Measurements from ENCODE around the gene PRKCQ.

The PRKCQ gene

DNA sequence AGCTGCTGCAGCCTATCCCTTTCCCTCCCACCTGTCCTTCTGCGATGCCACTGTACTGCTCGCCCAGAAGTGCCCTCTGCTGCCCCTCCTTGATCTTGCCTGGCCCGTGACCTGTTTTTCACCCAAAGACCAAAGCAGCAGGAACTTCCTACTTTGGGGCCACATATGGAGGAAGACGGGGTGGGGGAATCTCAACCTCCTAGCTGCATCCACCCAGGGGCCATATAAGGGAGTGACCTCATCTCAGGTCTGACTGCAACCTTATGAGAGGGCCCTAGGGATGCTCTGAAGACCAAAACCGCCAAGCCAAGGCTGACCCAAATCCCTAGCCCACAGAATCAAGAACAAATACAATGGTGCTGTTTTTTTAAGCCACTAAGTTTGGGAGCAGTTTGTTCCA, 15.7 kb downstream of the PRKCQ start:
- no peak for DNase-seq

- no peak for DNase-seq
These were observed 16.3 kb downstream of the PRKCQ start for GRCh38 chr10:6563731-6564130.

DNA sequence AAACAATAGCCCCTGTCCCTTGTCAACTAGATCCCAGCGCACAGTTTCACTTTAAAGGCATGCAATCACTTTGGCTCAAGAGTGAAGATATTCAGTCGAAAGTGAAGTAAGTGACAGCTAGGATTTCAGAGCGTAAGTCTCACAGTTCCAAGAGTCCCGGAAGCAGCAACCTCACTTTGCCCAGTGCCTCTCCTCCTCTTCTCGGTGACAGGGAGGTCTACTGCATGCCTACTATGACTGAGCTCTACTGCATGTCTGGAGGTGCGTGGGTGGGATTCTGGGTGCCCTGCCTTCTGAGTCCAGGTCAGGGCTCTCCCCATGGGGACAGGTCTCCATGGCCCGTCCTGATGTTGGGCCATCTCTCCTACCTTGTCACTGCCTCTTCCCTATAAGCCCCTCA, 17.0 kb downstream of the PRKCQ start:
- no peak for DNase-seq

DNA sequence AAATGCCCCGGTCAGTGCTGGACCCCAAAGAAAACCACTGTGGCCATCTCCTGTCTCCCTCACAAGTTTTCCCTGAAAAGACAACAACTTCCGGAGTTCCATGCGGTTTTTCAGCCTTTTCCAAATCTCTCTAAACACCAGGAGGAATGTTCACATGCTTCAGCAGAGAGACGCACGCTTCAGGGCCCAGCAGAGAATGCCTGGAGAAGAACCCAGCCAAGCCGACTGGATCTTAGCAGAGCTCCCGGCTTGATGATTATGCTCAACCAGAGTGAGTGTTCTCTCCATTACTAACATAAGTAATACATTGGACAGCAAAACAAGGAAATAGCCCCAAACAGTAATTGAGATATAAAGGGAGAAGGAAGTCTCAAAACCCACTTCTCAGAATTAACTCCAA, 17.9 kb downstream of the PRKCQ start:
- DNase-seq: no peak

DNA sequence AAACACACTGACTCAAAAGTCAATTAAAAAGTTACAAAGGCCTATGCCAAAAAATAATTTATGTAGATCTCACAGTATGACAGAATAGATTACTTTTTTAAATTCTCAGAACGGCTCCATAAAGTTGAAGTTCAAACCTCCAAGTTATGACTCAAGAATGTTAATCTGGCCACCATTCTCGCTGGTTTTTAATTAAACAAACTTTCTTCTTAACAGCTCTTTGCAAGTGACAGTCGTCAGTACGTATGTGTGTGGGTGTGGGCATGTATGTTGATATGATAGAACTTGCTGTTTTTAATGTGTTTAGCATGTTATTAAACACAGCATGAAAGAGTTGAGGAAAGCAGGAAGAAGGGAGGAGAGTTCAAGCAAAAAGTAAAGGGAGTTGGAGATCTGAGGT, 18.5 kb downstream of the PRKCQ start:
- no peak for DNase-seq

- DNase-seq: no peak
These were observed 21.2 kb downstream of the PRKCQ start for GRCh38 chr10:6558759-6559461.

- no peak for DNase-seq
These were observed 21.8 kb downstream of the PRKCQ start for GRCh38 chr10:6558272-6558671.

- no peak for DNase-seq
These were observed 26.1 kb downstream of the PRKCQ start for GRCh38 chr10:6553937-6554336.

DNA sequence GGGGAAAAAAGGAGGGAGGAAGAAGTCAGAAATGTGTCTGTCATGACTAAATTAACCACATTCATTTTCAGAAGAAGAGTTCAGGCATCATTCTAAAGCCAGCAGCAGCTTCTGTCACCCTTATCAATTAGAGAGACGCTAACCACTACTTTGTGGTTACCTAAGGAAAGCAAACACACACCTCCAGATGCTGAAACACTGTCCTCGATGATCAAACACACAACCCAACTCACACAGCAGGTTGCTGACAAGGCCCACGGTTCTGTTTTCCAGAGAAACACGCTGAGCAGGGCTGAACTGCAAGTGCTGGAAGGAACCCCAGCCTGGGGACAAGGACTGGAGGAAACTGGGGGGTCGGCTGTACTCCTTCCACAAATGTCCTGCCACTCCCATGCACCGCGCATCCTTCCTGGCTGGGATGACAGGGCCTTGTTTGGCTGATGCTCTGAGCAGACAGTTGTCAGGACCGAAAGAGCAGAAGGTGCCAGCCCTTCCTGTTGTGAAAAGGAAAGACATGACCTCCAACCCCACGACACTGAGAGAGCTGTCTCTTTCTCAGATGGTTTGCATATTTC, 36.6 kb downstream of the PRKCQ start:
- DNase-seq: no peak

DNA sequence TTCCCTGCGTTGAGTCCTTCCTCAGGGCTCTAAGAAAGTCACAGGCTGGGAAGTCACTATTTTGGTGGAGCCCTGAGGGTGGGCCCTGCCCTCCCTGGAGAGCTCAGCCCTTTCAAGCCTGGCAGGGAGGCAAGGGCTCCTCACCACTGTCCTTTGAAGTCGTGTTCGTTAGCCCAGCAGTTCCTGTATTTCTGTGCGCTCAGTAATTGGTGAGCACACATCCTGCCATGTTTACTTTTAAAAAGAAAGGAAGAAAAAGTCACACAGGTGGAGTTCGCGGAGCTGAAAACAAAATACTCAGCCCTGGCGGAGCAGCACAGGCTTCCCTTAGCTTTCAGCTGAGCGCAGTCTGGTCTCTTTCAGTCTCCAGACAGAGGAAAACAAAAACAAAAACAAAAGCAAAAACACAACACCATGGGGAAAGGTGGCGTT, 37.1 kb downstream of the PRKCQ start:
- DNase-seq: no peak

DNA sequence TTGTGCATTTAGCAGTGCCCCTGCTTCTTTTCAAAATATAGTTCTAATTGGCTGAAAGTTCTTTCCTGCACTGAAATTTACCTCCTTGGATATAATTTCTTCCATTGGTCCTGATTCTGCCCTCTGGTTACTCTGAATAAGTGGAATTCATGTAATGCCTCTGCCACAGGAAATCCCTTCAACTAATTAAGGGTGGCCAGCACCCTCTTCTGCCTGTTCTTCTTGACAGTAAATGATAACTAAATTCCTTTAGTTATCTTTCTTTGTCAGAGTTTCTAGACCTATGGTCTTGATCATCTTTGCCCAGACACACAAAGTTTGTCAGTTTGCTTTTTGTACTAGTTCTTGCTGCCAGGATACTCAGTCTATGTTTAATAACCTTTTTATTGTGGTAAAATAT, 40.2 kb downstream of the PRKCQ start:
- DNase-seq: no peak

DNA sequence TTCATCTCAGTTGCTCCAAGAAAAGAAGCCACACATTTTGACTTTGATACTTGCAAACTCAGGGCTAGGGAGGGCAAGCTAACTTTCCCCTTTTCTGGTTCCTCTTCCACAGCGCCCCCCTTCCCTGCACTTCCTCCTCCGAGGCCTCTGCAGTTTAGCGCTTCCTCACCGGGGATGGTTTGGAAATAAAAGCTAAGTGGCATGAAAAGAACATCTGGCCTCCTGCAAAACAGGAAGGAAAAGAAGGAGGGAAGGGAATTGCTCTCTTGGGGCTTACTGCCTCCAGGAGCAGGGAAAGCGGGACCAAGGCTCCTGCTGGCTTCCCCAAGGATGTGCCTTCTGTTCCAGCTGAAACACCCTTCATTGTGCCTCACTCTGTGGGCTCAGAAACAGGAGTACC, 42.3 kb downstream of the PRKCQ start:
- peak; percentile 0 for DNase-seq

DNA sequence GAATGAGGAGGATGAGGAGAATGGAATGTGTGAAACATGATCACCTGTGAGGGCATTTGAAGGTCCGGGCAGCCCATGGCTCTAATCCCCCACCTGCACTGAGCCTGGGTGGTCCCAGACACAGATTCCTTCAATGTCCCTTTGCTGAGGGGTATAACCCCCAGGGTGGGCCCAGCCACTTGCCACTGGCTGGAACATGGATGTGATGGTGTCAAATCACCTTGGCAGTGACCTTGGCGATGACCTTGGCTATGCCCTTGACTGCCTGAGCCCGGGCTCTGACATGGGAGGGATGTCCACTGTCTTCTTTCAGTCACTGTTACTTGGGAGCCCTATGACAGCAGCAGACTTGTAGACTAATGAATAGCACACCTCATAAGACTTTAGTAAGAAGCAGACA, 44.0 kb downstream of the PRKCQ start:
- no peak for DNase-seq

DNA sequence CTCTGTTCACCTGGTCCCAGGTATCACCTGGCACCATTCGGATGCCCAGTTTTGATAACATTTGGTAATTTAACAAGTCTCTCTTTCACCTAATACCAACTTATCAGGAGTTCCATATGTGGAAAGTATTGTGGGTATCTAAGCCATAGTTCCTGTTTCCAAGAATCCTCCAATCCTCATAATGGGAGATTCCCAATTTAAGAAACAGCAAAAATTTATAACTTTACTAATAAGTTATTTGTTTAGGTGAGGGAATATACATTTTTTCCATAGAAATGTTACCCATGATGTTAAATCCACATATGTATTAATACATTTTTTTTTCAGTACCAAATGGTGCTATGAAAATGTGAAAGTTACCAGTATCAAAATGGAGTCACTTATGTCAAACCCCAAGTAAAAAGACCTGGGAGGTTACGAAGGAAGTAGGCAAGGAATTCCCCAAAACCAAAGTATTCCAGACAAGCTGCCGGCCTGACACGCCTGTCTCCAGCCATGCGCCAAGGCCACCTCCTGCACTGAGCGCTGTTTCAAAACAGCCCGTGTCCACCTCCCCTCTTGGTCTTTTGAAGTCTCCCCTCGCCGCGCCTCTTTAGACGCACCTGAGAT, 44.8 kb downstream of the PRKCQ start:
- DNase-seq: no peak

GRCh38 chr10:6532321-6532720, 47.8 kb downstream of the PRKCQ start:
- DNase-seq: no peak

DNA sequence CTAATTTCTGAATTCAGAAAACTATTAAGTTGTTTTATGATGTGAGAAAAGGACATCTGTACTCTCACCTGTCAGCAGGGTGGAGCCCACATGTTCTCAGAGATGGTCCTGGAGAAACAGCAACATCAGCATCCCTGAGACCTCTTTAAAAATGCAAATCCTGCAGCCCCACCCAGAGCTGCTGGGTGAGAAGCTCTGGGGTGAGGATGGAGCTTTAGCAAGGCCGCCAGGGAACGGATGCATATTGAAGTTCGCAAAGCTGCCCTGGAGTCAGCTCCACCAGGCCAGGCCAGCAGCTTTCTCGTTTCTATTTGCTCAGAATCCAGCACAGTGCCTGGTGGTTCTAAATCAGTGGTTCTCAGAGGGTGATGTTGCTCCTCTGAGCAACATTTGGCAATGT, 49.1 kb downstream of the PRKCQ start:
- no peak for DNase-seq

GRCh38 chr10:6530211-6530840, 49.8 kb downstream of the PRKCQ start:
- DNase-seq: no peak

DNA sequence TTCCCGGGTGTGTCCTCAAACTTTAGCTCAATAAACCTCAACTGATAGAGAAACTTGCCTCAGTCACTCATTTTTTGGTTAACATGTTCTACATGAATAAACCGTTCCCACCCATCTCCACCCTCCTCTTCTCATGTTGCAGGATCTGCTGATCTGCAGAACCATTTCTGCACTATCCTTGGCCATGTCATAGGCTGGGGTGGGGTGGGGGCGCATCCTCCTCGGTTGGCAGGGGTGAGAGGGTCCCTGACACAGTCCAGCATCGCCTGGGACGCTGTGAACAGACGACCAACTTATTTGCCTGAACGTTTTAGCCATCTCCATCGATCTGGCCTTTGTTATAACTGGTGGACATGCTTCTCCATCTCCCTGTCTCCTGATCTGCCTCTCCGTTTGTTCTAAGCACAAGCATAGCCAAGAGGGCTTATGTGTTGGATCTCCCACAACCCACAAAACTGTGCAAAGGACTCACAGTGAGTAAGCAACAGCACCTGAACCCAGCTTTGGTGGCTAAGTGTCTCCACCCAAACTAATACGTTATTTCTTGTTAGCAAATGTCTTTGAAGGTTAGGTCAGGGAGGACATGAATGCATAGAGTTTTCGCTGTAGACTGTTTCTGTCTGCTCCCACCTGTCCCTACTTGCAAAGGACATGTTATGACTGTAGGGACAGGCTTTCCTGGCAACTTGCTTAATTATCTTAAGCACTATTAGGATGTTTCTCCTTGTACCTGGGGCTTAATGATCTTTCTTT, 51.7 kb downstream of the PRKCQ start:
- DNase-seq: no peak

DNA sequence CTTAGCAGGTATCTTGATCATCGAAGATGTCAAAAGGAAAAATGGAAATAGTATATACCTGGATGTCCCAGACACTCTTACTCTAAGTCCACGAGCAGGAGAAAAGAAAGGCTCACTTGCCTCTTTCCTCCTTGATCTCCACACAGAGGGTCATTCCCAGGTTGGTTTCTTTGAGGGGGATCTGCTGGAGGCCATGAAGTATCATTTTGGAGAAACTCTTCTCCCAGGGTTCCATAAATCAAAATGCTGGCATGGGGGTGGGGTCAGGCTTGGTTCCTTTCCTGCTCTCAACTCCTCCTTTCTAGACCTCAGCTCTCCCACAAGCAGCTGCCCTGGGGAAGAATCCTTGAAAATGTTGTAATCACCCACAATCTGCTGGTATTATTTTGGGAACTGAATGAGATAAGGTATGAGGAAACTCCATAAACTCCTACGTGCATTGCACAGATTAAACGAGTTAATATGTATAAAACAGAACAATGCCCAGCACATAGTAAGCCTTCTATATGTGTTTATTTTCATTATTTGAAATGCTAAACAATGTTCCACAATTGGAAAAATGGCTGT, 54.4 kb downstream of the PRKCQ start:
- no peak for DNase-seq

DNA sequence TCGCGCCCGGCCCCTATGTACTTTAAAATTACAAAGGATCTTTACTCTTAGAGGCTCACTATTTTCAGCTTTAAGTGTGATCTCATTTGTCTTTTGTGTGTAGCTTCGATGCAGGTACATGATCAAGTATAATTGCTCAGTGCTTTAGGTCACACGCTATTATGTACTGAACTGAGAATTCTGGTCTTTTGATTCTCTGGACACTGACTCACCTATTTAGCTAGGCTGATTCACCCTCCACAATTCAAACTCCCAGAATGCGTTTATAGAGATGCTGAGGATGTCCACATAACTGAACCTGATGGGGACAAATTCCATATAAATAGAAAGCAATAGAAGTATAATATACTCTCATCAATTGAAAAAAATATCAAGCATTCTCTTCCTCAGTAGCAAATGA, 57.8 kb downstream of the PRKCQ start:
- DNase-seq: no peak

GRCh38 chr10:6520138-6520537, 59.9 kb downstream of the PRKCQ start:
- no peak for DNase-seq

DNA sequence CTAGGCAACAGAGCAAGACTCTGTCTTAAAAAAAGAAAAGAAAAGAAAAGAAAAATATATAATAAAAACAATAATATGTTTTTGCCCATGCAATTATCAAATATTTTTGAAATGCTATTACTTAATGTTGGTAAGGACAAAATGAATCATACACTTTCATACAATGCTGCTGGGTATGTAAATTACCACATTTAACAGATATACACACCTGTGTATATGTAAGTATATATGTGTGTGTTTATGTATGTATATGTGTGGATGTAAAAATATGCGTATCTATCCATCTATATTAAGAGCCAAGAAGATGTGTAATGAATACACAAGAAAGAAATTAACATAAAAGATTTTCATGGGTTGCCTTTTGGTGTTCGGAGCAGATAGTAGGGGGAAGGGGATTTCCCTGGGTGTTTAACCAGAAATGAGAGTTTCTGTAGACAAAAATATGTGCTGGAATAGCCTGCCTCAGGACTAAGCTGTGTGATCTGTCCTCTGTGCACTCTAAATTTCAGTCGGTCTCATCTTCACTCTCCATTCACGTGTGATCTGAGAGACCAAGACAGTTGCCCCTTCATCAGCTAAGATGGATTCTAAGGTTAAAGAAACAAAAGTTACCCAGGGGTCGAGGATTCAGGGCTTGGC, 61.2 kb downstream of the PRKCQ start:
- no peak for DNase-seq

GRCh38 chr10:6516929-6517284, 63.2 kb downstream of the PRKCQ start:
- no peak for DNase-seq
